GM12878 (cell line): Measurements from ENCODE around the gene NUP214.

Experiments
- CTCF ChIP-seq, 3 experiments: IDR thresholded peaks in 2 of 3; conservative IDR thresholded peaks in 1 of 3; 2 replicates each; pipeline ENCODE4 v1.5.1; 2011; ENCODE audit warnings: low read depth in 3 of 3, low read length in 3 of 3, mild to moderate bottlenecking in 3 of 3, control low read depth in 2 of 3, moderate library complexity in 2 of 3, inconsistent platforms in 1 of 3, mixed read lengths in 1 of 3; ENCODE audit not compliant: control insufficient read depth in 2 of 3, insufficient read depth in 1 of 3; ENCODE audit errors: extremely low read depth in 1 of 3
- RELA ChIP-seq: fragments of 450-650 bp; IDR thresholded peaks from 2 replicates; pipeline ENCODE4 v1.8.0; 2014; ENCODE audit warnings: borderline replicate concordance; ENCODE audit not compliant: partially characterized antibody
- RFX5 ChIP-seq: IDR thresholded peaks from 2 replicates; pipeline ENCODE4 v1.6.1; 2011; ENCODE audit warnings: low read depth, low read length, improper control_type of control experiment
- SMC3 ChIP-seq: IDR thresholded peaks from 2 replicates; pipeline ENCODE4 v1.6.1; 2011; ENCODE audit warnings: low read length, improper control_type of control experiment, borderline replicate concordance
- TAF1 ChIP-seq: IDR thresholded peaks from 2 replicates; pipeline ENCODE4 v1.6.1; 2011; ENCODE audit warnings: mild to moderate bottlenecking, low read depth, low read length, borderline replicate concordance

GRCh38 chr9:131254626-131255025 lies 129.2 kb downstream of the NUP214 start:
- TF ChIP-seq CTCF (IDR thresholded peaks at IDR 0.05 in 2 of 3, conservative IDR thresholded peaks at IDR 0.05 in 1 of 3; ENCODE audit: control insufficient read depth in 2 of 3, extremely low read depth in 1 of 3, insufficient read depth in 1 of 3, low read depth in 3 of 3, low read length in 3 of 3) (no peak), RELA (no peak), TAF1 (no peak), SMC3 (no peak), RFX5 (no peak)
